Left colon (tissue), 2 donors: ENCODE measurements around the gene IFT43. TPM values are rescaled to one million over a fixed set of nuclear protein-coding genes. Genes with fewer than 3 reads are reported as not detected.

Source experiments
- ATAC-seq: fragments of 200-7000 bp; cut with Tn5 transposase; one replicate; pipeline ENCODE4 v1.9.1; 2020; ENCODE audit warnings: mild to moderate bottlenecking, moderate library complexity
- DNase-seq, 2 donors: peaks; one replicate each; pipeline ENCODE4 v3.0.0-alpha.2; 2020
- intact Hi-C, 2 donors: fragments of 100-400 bp; cut with DNase I in 1 of 2; cut with micrococcal nuclease in 1 of 2; formaldehyde crosslinking; loops; one replicate each; pipeline versions ENCODE4 v1.11.2 to v1.14.0; 2022; cut with DNase I, micrococcal nuclease
- total RNA-seq, 2 donors: library from RNA; stranded (reverse); fragmentation: NEBNext Ultra II Directional; extraction: Animal tissue kit (Norgen Biotek cat#: 25700); gene quantifications; one replicate each; pipeline ENCODE4 v1.2.1, GENCODE V29; 2021
- donor health status: DM: no; HTN: no; CAD: no.
- donor health status: DM: yes; HTN: yes; CAD: no.

IFT43 gene
- total RNA-seq, 2 donors from 2014 or later: 25.9 to 27.3 TPM

- DNase-seq (no peak), ATAC-seq (no peak)
- intact Hi-C loops: loop anchor here in 1 of 2 donors (5.0 kb wide), 1 partner anchor 594 kb away; no protein-coding TSS in a partner anchor
Measured at GRCh38 chr14:76053572-76054355, 68.2 kb downstream of the IFT43 start.

GRCh38 chr14:76055330-76055729 is 69.8 kb downstream of the IFT43 start:
- DNase-seq: no peak
- no peak for ATAC-seq
- intact Hi-C loops: loop anchor here in 1 of 2 donors (5.0 kb wide), 1 partner anchor 297 kb away; no protein-coding TSS in a partner anchor

DNA sequence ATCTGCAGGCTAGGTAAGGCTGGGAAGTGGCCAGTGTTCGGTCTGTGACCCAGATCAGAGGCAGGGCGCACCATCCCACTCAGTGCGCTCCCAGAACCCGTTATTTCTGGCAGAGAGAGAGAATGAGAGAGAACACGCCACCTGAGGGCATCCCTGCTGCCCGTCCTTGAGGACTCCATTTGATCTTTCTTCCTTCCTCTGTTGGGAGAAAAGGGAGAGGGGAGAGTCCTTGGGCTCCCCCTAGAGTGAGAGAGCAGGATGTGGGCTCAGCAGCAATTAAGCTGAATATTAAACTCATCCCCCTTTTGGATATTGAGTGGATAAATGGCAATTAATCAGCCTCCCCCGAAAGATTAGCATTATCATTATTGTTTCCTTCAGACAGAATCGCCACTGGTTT is 70.6 kb downstream of the IFT43 start:
- intact Hi-C loops: loop anchor here in 1 of 2 donors (5.0 kb wide), 1 partner anchor 296 kb away; no protein-coding TSS in a partner anchor
- DNase-seq: no peak
- no peak for ATAC-seq

DNA sequence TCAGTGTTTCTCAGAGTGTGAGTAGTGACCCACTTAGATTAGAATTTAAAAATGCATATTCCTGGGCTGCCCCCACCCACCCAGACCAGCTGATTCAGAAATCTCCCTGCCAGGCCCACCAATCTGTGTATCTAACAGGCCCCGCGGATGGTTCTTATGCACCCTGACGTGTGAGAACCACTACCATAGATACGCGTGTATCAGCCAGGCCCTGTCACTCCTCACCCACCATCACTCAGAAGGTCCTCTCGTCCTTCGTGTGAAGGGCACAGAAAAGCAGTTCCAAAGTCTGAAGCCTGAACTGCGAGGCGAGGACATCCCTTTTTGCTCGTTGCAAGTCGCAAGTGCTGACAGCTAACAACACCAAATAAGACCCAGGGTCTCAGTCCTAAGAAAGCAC is 72.4 kb downstream of the IFT43 start:
- intact Hi-C loops: loop anchor here in 1 of 2 donors (5.0 kb wide), 1 partner anchor 294 kb away; no protein-coding TSS in a partner anchor
- DNase-seq (no peak), ATAC-seq (no peak)

- intact Hi-C loops: no loop called here
- ATAC-seq: no peak
- no peak for DNase-seq
Measured at GRCh38 chr14:76063327-76063726, 77.8 kb downstream of the IFT43 start.

- intact Hi-C loops: no loop called here
- ATAC-seq (no peak), DNase-seq (no peak)
Measured at GRCh38 chr14:76065519-76065918, 80.0 kb downstream of the IFT43 start.

DNA sequence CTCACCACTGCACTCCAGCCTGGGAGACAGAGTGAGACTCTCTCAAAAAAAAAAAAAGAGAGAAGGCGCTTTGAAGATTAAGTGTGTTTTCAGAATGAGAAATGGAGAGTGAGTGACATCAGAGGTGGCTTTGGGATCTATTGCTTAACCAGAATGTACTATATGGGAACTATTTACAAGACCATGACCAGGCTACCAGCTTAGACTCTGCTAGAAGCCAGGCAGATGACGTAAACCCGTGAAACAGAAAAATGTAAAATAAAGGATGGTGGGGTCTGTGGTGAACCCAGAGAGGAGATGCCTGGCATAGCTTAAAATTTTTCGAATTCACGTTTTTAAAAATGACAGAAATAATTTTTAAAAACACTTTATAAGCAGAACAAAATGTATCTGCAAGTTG is 82.0 kb downstream of the IFT43 start:
- DNase-seq: no peak
- ATAC-seq: no peak
- intact Hi-C loops: no loop called here

GRCh38 chr14:76073717-76074116 is 88.2 kb downstream of the IFT43 start:
- DNase-seq (no peak), ATAC-seq (no peak)
- intact Hi-C loops: no loop called here

- intact Hi-C loops: no loop called here
- DNase-seq: no peak
- ATAC-seq: no peak
Measured at GRCh38 chr14:76077340-76077739, 91.8 kb downstream of the IFT43 start.

GRCh38 chr14:76078501-76078900 is 92.9 kb downstream of the IFT43 start:
- DNase-seq (no peak), ATAC-seq (no peak)
- intact Hi-C loops: no loop called here

- ATAC-seq: no peak
- no peak for DNase-seq
- intact Hi-C loops: no loop called here
Measured at GRCh38 chr14:76080025-76080424, 94.5 kb downstream of the IFT43 start.

- no peak for ATAC-seq
- intact Hi-C loops: no loop called here
- no peak for DNase-seq
Measured at GRCh38 chr14:76080471-76080870, 94.9 kb downstream of the IFT43 start.

DNA sequence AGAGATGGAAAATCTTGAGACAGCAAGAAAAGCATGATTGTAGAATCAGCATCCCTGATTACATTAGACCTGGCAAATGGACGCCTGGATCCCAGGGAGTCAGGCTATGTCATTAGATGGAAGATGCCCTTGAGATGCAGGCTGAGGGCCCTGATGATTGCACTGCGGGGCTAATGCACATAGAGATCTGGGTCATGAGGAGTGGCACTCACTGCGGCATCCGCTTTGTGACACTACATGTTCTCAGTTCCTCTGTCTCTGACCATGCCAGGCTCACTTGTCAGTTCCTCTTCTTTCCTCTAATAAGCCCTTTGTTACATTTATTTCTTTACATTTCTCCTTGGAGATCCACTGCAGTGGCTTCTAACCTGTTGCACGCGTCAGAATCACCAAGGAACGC is 96.1 kb downstream of the IFT43 start:
- ATAC-seq: no peak
- intact Hi-C loops: no loop called here
- no peak for DNase-seq

DNA sequence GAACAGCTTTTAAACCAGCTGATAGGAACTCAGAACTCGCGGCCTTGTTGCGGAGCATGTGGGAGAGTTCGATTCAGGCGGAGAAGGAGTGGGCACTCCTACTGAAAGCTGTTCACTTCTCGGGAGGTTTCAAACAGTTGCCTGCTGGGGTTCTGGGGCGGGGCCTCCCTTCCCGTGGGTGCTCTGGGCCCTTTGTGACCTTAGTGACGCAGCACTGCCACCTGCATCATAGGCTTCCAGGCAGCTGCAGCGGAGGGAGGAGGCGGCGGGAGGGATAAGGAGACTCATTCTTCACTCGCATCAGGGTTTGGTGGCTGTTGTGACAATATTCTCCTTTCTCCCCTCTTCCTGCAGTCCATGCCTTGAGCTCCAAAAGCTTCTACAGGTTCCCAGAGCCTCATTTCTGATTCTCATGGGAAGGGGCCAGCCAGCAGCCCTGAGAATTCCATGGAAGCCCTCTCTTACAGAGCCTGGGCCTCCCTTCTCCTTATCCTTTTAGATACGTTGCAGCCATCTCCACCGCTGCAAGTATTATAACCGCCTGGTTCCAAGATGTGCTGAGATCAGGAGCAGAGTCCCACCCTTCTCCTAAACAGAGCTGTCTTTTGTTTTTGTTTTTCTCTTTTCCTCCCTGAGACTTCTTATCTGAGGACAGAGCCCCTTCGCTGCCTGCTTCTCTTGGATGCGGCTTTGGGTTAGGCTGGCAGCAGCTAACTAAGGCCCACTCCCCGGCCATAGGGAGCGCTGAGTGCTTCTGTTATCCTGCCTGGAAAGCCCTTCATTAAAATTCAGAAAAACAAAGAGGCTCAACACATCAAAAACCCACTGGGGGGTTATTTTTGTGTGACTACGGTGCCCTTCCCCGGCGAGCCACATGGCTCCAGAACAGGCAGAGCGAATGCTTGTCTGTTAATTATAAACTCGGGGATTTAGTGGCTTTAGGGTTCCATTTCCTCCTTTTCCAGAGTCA is 98.5 kb downstream of the IFT43 start:
- intact Hi-C loops: no loop called here
- no peak for ATAC-seq
- DNase-seq: no peak

DNA sequence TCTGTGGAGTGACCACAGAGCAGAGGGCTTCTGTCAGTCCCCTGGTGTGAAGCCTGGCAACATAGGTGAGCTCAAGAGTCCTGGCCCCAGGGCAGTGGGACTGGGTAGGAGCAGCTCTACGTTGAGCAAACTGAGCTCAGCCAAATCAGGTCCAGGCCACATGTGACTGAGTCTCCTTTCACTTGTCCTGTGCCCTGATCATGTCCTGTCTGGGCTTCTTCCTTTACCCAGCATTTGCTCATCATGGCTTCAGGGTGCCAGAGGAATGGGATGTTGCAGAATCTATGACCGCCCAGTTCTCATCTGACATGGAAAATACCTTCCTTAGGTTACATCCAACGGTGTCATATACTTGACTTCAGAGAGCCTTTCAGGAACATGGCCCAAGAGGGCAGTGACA is 99.8 kb downstream of the IFT43 start:
- ATAC-seq: no peak

GRCh38 chr14:76086636-76087035 is 101.1 kb downstream of the IFT43 start:
- intact Hi-C loops: no loop called here
- ATAC-seq: no peak

More for the DNA sequence above, 99.8 kb downstream of the IFT43 start:
- intact Hi-C loops: no loop called here
- DNase-seq: no peak

DNA sequence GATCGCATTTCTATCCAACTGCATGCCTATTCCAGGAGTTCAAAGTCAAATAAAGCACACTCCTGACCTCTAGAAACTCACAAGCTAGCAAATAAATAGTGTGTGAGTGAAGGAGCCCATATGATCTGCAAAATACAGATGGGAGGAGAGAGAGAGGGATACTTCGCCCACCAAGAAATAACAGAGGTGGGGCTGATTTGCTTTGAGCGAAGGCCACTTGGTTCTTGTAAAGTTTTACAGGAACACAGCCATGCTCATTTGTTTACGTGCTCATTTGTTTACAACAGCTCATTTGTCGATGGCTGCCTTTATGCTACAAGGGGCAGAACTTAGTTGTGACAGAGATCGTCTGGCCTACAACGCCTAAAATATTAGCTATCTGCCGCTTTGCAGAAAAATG is 102.8 kb downstream of the IFT43 start:
- DNase-seq (no peak), ATAC-seq (no peak)
- intact Hi-C loops: no loop called here

More at GRCh38 chr14:76086636-76087035, 101.1 kb downstream of the IFT43 start:
- DNase-seq: no peak

DNA sequence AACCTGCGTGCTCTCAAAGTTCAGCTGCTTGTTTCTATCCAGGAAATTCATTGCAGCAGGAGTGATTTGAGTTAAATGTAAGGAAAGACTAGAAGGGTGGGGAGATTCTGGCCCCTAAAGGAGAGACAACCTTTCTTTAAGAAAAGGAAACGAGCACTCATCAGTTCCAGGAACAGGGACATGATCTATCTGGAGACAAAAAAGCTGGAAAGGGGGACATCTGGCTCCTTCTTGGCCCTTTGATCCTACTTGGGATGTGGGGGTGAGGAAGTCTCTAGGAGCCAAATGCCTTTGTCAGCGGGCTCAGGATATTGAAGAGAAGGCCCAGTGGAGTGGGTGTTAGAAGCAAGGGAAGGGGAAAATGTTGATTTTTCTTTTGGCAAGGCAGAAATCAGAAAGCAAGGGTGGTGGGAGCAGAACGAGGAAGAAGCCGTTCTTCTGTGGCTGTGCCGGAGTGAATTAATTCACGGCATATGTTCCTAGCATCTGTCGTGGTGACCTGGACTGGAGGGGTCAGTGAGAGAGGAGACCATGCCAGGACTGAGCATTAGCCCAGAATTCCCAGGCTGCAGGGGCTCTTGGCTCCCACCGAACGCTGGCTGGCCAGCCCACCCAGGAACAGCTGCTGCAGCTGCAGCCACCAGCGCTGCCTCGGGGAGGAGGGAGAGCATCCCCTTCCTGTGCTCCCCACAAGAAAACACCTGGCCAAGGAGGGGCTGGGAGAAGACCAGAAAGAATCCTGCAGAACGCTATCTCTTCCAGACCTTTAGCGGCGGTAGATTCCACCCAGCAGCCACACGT is 103.4 kb downstream of the IFT43 start:
- intact Hi-C loops: no loop called here
- ATAC-seq (no peak), DNase-seq (no peak)

DNA sequence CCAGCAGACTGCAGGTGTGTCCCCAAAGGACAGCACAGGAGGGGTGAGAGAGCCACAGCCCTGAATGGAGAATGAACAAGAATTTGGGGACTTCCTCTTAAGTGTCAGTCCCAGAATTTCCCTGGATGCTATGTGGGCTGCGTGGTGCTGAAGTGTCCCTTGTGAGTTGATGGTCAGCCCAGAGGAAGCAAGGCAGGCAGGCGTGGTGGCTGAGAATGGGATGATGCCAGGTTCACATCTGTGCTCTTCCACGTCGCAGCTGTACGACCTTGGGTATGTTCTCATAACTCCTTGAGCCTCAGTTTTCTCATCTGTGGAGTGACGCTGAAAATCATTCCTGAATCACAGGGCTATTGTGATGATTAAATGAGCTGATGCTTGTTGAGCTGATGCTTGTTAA is 104.0 kb downstream of the IFT43 start:
- no peak for ATAC-seq
- intact Hi-C loops: no loop called here
- no peak for DNase-seq
